Hepatocyte (in vitro differentiated cells): ENCODE measurements around the gene RHEX. TPM values are rescaled to one million over a fixed set of nuclear protein-coding genes. Genes with fewer than 3 reads are reported as not detected.
"Not testable (repeated sequence)": the region's sequence is repeated elsewhere in the genome, so short reads cannot be mapped to it uniquely, and the experiment has no call there.

Experiments used
- DNase-seq: peaks from one replicate; pipeline ENCODE4 v3.0.0-alpha.2; 2016; ENCODE audit warnings: low spot score
- H2AFZ ChIP-seq: fragments of 200-600 bp; sonication (generic); 2 replicates; pipeline ENCODE4 v1.6.0; 2016; ENCODE audit warnings: antibody characterized with exemption, mild to moderate bottlenecking
- H3K27ac ChIP-seq: fragments of 200-600 bp; sonication (generic); 2 replicates; pipeline ENCODE4 v1.5.1; 2016; ENCODE audit warnings: mild to moderate bottlenecking
- H3K27me3 ChIP-seq: fragments of 200-600 bp; sonication (generic); 2 replicates; pipeline ENCODE4 v1.6.1; 2016
- H3K36me3 ChIP-seq: fragments of 200-600 bp; sonication (generic); replicated peaks from 2 replicates; pipeline ENCODE4 v1.5.1; 2016; ENCODE audit warnings: low read depth; ENCODE audit not compliant: insufficient read depth
- H3K4me1 ChIP-seq: fragments of 200-600 bp; sonication (generic); 2 replicates; pipeline ENCODE4 v1.5.1; 2016; ENCODE audit warnings: mild to moderate bottlenecking, moderate library complexity; ENCODE audit not compliant: insufficient read depth
- H3K4me2 ChIP-seq: fragments of 200-600 bp; sonication (generic); 2 replicates; pipeline ENCODE4 v1.6.0; 2016
- H3K4me3 ChIP-seq: fragments of 200-600 bp; sonication (generic); 2 replicates; pipeline ENCODE4 v1.5.1; 2016; ENCODE audit warnings: mild to moderate bottlenecking
- H3K79me2 ChIP-seq: fragments of 200-600 bp; sonication (generic); 2 replicates; pipeline ENCODE4 v1.6.0; 2017; ENCODE audit warnings: mild to moderate bottlenecking
- H3K9me2 ChIP-seq: fragments of 200-600 bp; sonication (generic); replicated peaks from 2 replicates; pipeline ENCODE4 v1.6.0; 2017; ENCODE audit warnings: mild to moderate bottlenecking; ENCODE audit not compliant: insufficient read depth
- H3K9me3 ChIP-seq: fragments of 200-600 bp; sonication (generic); 2 replicates; pipeline ENCODE4 v1.5.1; 2016; ENCODE audit warnings: low read depth, mild to moderate bottlenecking
- H4K20me1 ChIP-seq: fragments of 200-600 bp; sonication (generic); 2 replicates; pipeline ENCODE4 v1.6.0; 2016; ENCODE audit warnings: mild to moderate bottlenecking; ENCODE audit not compliant: insufficient read depth, poor library complexity, severe bottlenecking
- EZH2 ChIP-seq: fragments of 200-600 bp; sonication (generic); IDR thresholded peaks from 2 replicates; pipeline ENCODE4 v1.6.1; 2016; ENCODE audit warnings: antibody characterized with exemption, mild to moderate bottlenecking, borderline replicate concordance
- EZH2phosphoT487 ChIP-seq: fragments of 200-600 bp; sonication (generic); IDR thresholded peaks from one replicate; pipeline ENCODE4 v1.6.1; 2018; ENCODE audit warnings: antibody characterized with exemption, mild to moderate bottlenecking, low read depth, moderate library complexity; ENCODE audit not compliant: unreplicated experiment, severe bottlenecking
- WGBS: methylation state at CpG from one replicate; pipeline ENCODE4 v1.1.6; 2016; ENCODE audit warnings: low lambda C conversion rate; ENCODE audit errors: missing lambda C conversion rate; 5-methylcytosine and 5-hydroxymethylcytosine counted together
- polyA plus RNA-seq: library from polyadenylated mRNA; unstranded; fragments of >200 nt; fragmentation: Nextera tagmentation; extraction: Ambion mirVana; gene quantifications from 2 replicates; pipeline ENCODE4 v1.2.1, GENCODE V29; 2016
- total RNA-seq: library from RNA; depleted of rRNA; stranded (reverse); fragments of >200 nt; gene quantifications from 2 replicates; pipeline ENCODE4 v1.2.3, GENCODE V29; 2014
- TF ChIP-seq, protein P1 (sequence below): fragments of 200-600 bp; sonication (generic); IDR thresholded peaks from 2 replicates; pipeline ENCODE4 v1.5.1; 2016; ENCODE audit warnings: antibody characterized with exemption, mild to moderate bottlenecking; ENCODE audit not compliant: poor library complexity

RHEX gene, protein sequence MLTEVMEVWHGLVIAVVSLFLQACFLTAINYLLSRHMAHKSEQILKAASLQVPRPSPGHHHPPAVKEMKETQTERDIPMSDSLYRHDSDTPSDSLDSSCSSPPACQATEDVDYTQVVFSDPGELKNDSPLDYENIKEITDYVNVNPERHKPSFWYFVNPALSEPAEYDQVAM
- not detected in 2 replicates for total RNA-seq
- polyA plus RNA-seq, result 0.51 and 0.78 TPM in 2 replicates

DNA sequence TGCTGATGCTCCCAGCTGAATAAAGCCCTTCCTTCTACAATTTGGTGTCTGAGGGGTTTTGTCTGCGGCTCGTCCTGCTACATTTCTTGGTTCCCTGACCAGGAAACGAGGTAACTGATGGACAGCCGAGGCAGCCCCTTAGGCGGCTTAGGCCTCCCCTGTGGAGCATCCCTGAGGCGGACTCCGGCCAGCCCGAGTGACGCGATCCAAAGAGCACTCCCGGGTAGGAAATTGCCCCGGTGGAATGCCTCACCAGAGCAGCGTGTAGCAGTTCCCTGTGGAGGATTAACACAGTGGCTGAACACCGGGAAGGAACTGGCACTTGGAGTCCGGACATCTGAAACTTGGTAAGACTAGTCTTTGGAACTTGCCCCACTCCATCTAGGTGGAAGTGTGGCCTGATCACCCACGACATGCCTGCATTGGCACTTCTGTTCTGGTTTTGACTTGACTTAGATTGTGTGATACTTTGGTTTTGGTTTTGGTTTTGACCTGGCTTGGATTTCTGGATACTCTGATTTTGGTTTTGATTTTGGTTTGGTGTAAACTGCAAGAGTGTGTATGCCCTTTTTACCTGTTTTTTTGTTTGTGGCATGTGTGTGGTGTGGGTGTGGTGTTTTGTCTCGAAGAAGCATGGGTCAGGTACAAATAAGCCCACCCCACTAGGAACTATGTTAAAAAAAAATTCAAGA, at the start of gene RHEX:
Gene RHEX, plus strand, starts transcription at position 255 of the 692 bp plus-strand sequence. CDS start 44,656 bp downstream, outside the sequence.
- not testable (repeated sequence) for H3K4me2 ChIP-seq, H2AFZ ChIP-seq
- 92% methylated on average over 17 of the region's 17 CpGs for WGBS

DNA sequence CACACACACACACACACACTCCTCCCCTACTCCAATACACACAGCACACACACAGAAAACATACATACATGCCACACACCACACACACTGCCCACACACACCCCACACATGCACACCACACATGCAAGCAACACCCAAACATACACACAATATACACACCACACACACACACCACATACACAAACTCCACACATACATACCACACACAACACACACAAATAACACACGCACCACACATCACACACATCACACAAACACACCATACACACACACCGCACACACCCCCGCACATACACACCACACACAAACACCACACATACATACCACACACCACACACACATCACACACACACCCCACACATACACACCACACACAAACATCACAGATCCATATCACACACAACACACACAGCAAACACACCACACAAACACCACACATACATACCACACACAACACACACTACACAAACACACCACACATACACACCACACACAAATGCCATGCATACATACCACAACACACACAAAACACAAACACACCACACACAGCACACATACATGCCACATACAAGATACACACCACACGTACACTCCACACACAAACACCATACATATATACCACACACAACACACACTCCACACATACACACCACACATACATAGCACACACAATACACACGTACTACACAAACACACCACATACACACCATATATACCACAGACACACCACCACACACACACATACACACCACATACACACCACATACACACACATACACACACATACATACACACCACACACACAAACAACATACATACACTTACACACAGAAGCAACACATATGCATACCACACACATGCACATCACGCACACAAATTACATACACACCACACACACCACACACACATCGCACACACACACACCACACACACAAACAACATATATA, 48.8 kb upstream of the RHEX start:
- no peak overlapping the region for H2AFZ ChIP-seq
- H3K27me3 ChIP-seq, result no peaks in the 10 kb centered on the region
- no peaks in the 10 kb centered on the region for H3K9me3 ChIP-seq
- TF ChIP-seq EZH2phosphoT487 (no peak), EZH2 (no peak)
- TF ChIP-seq, protein P1, sequence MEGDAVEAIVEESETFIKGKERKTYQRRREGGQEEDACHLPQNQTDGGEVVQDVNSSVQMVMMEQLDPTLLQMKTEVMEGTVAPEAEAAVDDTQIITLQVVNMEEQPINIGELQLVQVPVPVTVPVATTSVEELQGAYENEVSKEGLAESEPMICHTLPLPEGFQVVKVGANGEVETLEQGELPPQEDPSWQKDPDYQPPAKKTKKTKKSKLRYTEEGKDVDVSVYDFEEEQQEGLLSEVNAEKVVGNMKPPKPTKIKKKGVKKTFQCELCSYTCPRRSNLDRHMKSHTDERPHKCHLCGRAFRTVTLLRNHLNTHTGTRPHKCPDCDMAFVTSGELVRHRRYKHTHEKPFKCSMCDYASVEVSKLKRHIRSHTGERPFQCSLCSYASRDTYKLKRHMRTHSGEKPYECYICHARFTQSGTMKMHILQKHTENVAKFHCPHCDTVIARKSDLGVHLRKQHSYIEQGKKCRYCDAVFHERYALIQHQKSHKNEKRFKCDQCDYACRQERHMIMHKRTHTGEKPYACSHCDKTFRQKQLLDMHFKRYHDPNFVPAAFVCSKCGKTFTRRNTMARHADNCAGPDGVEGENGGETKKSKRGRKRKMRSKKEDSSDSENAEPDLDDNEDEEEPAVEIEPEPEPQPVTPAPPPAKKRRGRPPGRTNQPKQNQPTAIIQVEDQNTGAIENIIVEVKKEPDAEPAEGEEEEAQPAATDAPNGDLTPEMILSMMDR, result no peak
- no peaks in the 10 kb centered on the region for H3K79me2 ChIP-seq
- no peaks in the 10 kb centered on the region for H3K9me2 ChIP-seq
- 98% methylated on average over 7 of the region's 7 CpGs for WGBS
- no peak for DNase-seq
- peaks cover 24% of the 10 kb centered on the region for H3K4me1 ChIP-seq
- no peak overlapping the region for H3K4me3 ChIP-seq
- H3K27ac ChIP-seq, result peak overlapping the region; percentile 78
- no peak overlapping the region for H3K4me2 ChIP-seq
- no peaks in the 10 kb centered on the region for H3K36me3 ChIP-seq
- no peaks in the 10 kb centered on the region for H4K20me1 ChIP-seq

More for the DNA sequence above, at the start of gene RHEX:
- H4K20me1 ChIP-seq, DNase-seq, H3K36me3 ChIP-seq, H3K9me2 ChIP-seq, H3K79me2 ChIP-seq, H3K4me3 ChIP-seq, H3K27ac ChIP-seq, H3K27me3 ChIP-seq, H3K9me3 ChIP-seq: not testable (repeated sequence)
- H3K4me1 ChIP-seq, result peaks cover 22% of the 10 kb centered on the region

DNA sequence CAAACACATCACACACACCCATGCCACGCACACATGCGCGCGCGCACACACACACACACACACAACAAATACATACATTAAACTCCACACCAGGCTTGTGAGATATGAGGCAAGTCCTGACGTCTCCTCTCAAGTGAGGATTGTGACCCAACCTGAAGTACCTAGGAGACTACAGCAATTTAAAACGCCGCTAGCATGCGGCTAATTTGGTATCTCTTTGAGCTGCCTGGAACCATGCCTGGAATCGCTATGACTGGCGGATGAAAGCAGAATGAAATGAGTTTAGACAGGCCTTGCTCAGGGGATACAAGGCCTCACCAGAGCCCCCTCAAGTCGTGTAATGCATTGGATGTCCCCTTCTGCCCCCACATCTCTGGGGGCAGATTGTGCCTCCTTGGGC, 48.1 kb upstream of the RHEX start:
- no peak for DNase-seq
- H3K9me3 ChIP-seq, result no peaks in the 10 kb centered on the region
- WGBS, result 84% methylated on average over 12 of the region's 12 CpGs
- no peak overlapping the region for H3K4me2 ChIP-seq
- H3K27ac ChIP-seq, result peak overlapping the region; percentile 78
- TF ChIP-seq EZH2 (no peak), EZH2phosphoT487 (no peak)
- TF ChIP-seq, protein P1, result no peak
- peaks cover 24% of the 10 kb centered on the region for H3K4me1 ChIP-seq
- H3K79me2 ChIP-seq, result no peaks in the 10 kb centered on the region
- no peak overlapping the region for H3K4me3 ChIP-seq
- H3K36me3 ChIP-seq, result no peaks in the 10 kb centered on the region
- no peaks in the 10 kb centered on the region for H3K9me2 ChIP-seq
- no peaks in the 10 kb centered on the region for H4K20me1 ChIP-seq
- no peaks in the 10 kb centered on the region for H3K27me3 ChIP-seq
- no peak overlapping the region for H2AFZ ChIP-seq

DNA sequence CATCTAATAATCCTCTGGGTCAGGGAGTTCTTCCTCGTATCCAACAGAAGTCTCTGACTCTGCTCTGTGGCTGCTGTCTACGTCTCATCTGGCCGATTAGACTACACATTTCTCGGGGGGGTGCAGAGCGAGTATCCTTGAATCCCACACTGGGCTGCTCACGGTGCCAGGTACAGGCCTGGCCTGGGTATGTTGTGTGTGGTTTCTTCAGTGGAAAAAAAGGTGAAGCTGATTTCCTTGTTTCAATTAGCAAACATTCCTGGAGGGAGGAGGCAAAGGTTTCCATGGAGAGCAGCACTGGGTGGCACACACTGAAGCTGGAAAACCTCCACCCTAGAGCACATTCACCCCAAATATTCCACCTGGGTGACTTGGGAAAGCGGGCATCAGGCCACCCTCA, 47.7 kb upstream of the RHEX start:
- Histone ChIP-seq H3K9me3 (no peaks in the 10 kb centered on the region), H3K4me1 (peaks cover 24% of the 10 kb centered on the region), H3K27me3 (no peaks in the 10 kb centered on the region), H3K4me2 (no peak overlapping the region), H2AFZ (no peak overlapping the region), H3K27ac (peak overlapping the region; percentile 78), H3K4me3 (no peak overlapping the region), H3K79me2 (no peaks in the 10 kb centered on the region), H3K36me3 (no peaks in the 10 kb centered on the region), H4K20me1 (no peaks in the 10 kb centered on the region), H3K9me2 (no peaks in the 10 kb centered on the region)
- no peak for TF ChIP-seq EZH2
- TF ChIP-seq, protein P1, result no peak
- TF ChIP-seq EZH2phosphoT487, result no peak
- WGBS, result 79% methylated on average over 7 of the region's 7 CpGs
- DNase-seq, result no peak
